DOHH2 (cell line): ENCODE results near the gene MACROH2A2.

Source experiments
- CTCF ChIP-seq: fragments of 200-600 bp; sonication (generic); IDR thresholded peaks from one replicate; pipeline ENCODE4 v1.5.1; 2014; ENCODE audit warnings: antibody characterized with exemption, mild to moderate bottlenecking, low read depth, low read length; ENCODE audit not compliant: poor library complexity, severe bottlenecking
- EZH2phosphoT487 ChIP-seq: fragments of 200-600 bp; sonication (generic); IDR thresholded peaks from 2 replicates; pipeline ENCODE4 v1.6.1; 2017; ENCODE audit warnings: borderline replicate concordance, mild to moderate bottlenecking, antibody characterized with exemption, low read length, moderate library complexity, mixed read lengths

DNA sequence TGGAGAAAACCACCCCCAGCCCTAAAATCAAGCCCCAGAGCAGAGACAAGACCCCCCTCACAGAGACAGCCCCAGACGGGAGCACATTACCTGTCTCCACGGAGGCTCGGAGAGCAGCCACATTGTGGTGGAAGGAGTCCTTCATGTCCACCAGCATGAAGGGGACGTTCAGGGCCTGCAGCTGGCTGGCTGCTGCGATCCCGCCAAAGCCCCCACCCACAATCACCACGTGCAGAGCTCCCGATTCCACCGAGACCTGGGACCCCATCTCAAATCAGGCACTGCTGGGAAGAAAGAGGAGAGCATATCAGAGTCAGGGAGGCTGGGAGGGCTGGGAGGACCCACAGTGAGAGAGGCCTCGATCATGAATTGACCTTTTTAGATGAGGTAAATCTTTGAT is 71.2 kb downstream of the MACROH2A2 start:
- TF ChIP-seq CTCF (no peak), EZH2phosphoT487 (no peak)
